H9 (cell line): ENCODE results near the gene CFAP97D2. TPM values are rescaled to one million over a fixed set of nuclear protein-coding genes. Genes with fewer than 3 reads are reported as not detected.

Experiments
- DNase-seq: peaks from one replicate; pipeline ENCODE4 v3.0.0-alpha.2; 2017
- H2AFZ ChIP-seq: one replicate; pipeline ENCODE4 v1.6.1; 2013; ENCODE audit warnings: mild to moderate bottlenecking, low read length, control low read depth, moderate library complexity
- H2AK5ac ChIP-seq: 2 replicates; pipeline ENCODE4 v1.6.1; 2013; ENCODE audit warnings: low read length, control low read depth, mixed read lengths; ENCODE audit not compliant: insufficient read length
- H2BK120ac ChIP-seq: one replicate; pipeline ENCODE4 v1.6.1; 2013; ENCODE audit warnings: low read depth, mild to moderate bottlenecking, low read length, control low read depth, inconsistent platforms; ENCODE audit not compliant: poor library complexity, severe bottlenecking
- H2BK12ac ChIP-seq: 2 replicates; pipeline ENCODE4 v1.6.1; 2013; ENCODE audit warnings: low read length, control low read depth, mixed read lengths, low read depth; ENCODE audit not compliant: insufficient read length
- H2BK15ac ChIP-seq: 2 replicates; pipeline ENCODE4 v1.6.1; 2013; ENCODE audit warnings: low read depth, low read length, control low read depth
- H2BK20ac ChIP-seq: one replicate; pipeline ENCODE4 v1.6.1; 2013; ENCODE audit warnings: low read depth, mild to moderate bottlenecking, low read length, control low read depth, inconsistent platforms; ENCODE audit not compliant: poor library complexity, severe bottlenecking
- H2BK5ac ChIP-seq: 2 replicates; pipeline ENCODE4 v1.6.1; 2013; ENCODE audit warnings: low read length, control low read depth, mixed read lengths; ENCODE audit not compliant: insufficient read length
- H3K14ac ChIP-seq: 2 replicates; pipeline ENCODE4 v1.6.1; 2013; ENCODE audit warnings: low read length, control low read depth; ENCODE audit not compliant: insufficient read depth
- H3K18ac ChIP-seq: 2 replicates; pipeline ENCODE4 v1.6.1; 2013; ENCODE audit warnings: low read depth, mild to moderate bottlenecking, mixed read lengths, low read length, control low read depth; ENCODE audit not compliant: insufficient read length
- H3K23ac ChIP-seq: 2 replicates; pipeline ENCODE4 v1.6.1; 2013; ENCODE audit warnings: low read length, control low read depth, mixed read lengths, low read depth; ENCODE audit not compliant: insufficient read length
- H3K23me2 ChIP-seq: 2 replicates; pipeline ENCODE4 v1.6.1; 2013; ENCODE audit warnings: low read depth, mild to moderate bottlenecking, mixed read lengths, low read length, control low read depth; ENCODE audit not compliant: insufficient read length, poor library complexity, severe bottlenecking
- H3K27ac ChIP-seq: 2 replicates; pipeline ENCODE4 v1.5.1; 2013; ENCODE audit warnings: low read length, control low read depth, mixed read lengths, low read depth; ENCODE audit not compliant: insufficient read length
- H3K27me3 ChIP-seq: 2 replicates; pipeline ENCODE4 v1.6.1; 2013; ENCODE audit warnings: low read length, control low read depth, inconsistent platforms; ENCODE audit not compliant: insufficient read depth
- H3K4ac ChIP-seq: 2 replicates; pipeline ENCODE4 v1.6.1; 2013; ENCODE audit warnings: low read depth, mild to moderate bottlenecking, control low read depth, inconsistent platforms, low read length, moderate library complexity
- H3K4me1 ChIP-seq: 2 replicates; pipeline ENCODE4 v1.6.1; 2013; ENCODE audit warnings: low read length, control low read depth, inconsistent platforms; ENCODE audit not compliant: insufficient read depth
- H3K4me2 ChIP-seq: 2 replicates; pipeline ENCODE4 v1.6.1; 2013; ENCODE audit warnings: low read length, control low read depth, mixed read lengths; ENCODE audit not compliant: insufficient read length, insufficient read depth
- H3K56ac ChIP-seq: 2 replicates; pipeline ENCODE4 v1.6.1; 2013; ENCODE audit warnings: low read depth, mild to moderate bottlenecking, mixed read lengths, low read length, control low read depth; ENCODE audit not compliant: insufficient read length
- H3K79me1 ChIP-seq: 2 replicates; pipeline ENCODE4 v1.6.1; 2013; ENCODE audit warnings: low read depth, mild to moderate bottlenecking, moderate library complexity, low read length, control low read depth, inconsistent platforms; ENCODE audit not compliant: insufficient read depth, poor library complexity, severe bottlenecking
- H3K79me2 ChIP-seq: 2 replicates; pipeline ENCODE4 v1.6.1; 2013; ENCODE audit warnings: low read length, control low read depth, inconsistent platforms; ENCODE audit not compliant: insufficient read depth
- H3K9ac ChIP-seq: 2 replicates; pipeline ENCODE4 v1.6.1; 2013; ENCODE audit warnings: low read length, control low read depth, mixed read lengths; ENCODE audit not compliant: insufficient read length; ENCODE audit errors: extremely low read depth
- H3K9me3 ChIP-seq: one replicate; pipeline ENCODE4 v1.6.1; 2013; ENCODE audit warnings: low read depth, low read length, inconsistent platforms; ENCODE audit not compliant: control insufficient read depth
- H3T11ph ChIP-seq: one replicate; pipeline ENCODE4 v1.6.1; 2013; ENCODE audit warnings: mild to moderate bottlenecking, low read length, control low read depth, inconsistent platforms
- H4K20me1 ChIP-seq: one replicate; pipeline ENCODE4 v1.6.1; 2013; ENCODE audit not compliant: control insufficient read depth, insufficient read length, insufficient read depth
- H4K5ac ChIP-seq: 2 replicates; pipeline ENCODE4 v1.6.1; 2013; ENCODE audit warnings: low read depth, mild to moderate bottlenecking, mixed read lengths, low read length, control low read depth; ENCODE audit not compliant: insufficient read length
- H4K8ac ChIP-seq: replicated peaks from 2 replicates; pipeline ENCODE4 v1.6.1; 2013; ENCODE audit warnings: low read length, control low read depth, mixed read lengths, low read depth; ENCODE audit not compliant: insufficient read length
- H4K91ac ChIP-seq: 2 replicates; pipeline ENCODE4 v1.6.1; 2013; ENCODE audit warnings: low read depth, mild to moderate bottlenecking, moderate library complexity, mixed read lengths, low read length, control low read depth; ENCODE audit not compliant: insufficient read length
- H3K27ac Mint-ChIP-seq, 3 experiments: 2 replicates in 2 of 3; 3 replicates in 1 of 3; pipeline ENCODE4 v1.8.0; 2020 to 2021; ENCODE audit warnings: mixed read lengths in 3 of 3, mild to moderate bottlenecking in 1 of 3, moderate library complexity in 1 of 3
- H3K27me3 Mint-ChIP-seq: 2 replicates; pipeline ENCODE4 v1.8.0; 2021; ENCODE audit warnings: low read depth, mild to moderate bottlenecking, moderate library complexity, mixed read lengths
- H3K36me3 Mint-ChIP-seq, 3 experiments: 2 replicates in 2 of 3; 3 replicates in 1 of 3; pipeline ENCODE4 v1.8.0; 2020 to 2021; ENCODE audit warnings: low read depth in 3 of 3, mixed read lengths in 3 of 3; ENCODE audit not compliant: insufficient read depth in 1 of 3
- H3K4me1 Mint-ChIP-seq, 2 experiments: 2 replicates each; pipeline ENCODE4 v1.8.0; 2020; ENCODE audit warnings: mixed read lengths in 2 of 2
- H3K4me3 Mint-ChIP-seq, 2 experiments: 2 replicates in 1 of 2; 3 replicates in 1 of 2; pipeline ENCODE4 v1.8.0; 2020 to 2021; ENCODE audit warnings: mild to moderate bottlenecking in 2 of 2, mixed read lengths in 2 of 2, moderate library complexity in 1 of 2
- H3K9me3 Mint-ChIP-seq, 2 experiments: 2 replicates in 1 of 2; 3 replicates in 1 of 2; pipeline ENCODE4 v1.8.0; 2020; ENCODE audit warnings: mild to moderate bottlenecking in 2 of 2, mixed read lengths in 2 of 2, moderate library complexity in 1 of 2
- CTCF ChIP-seq: fragments of 200-600 bp; sonication (generic); conservative IDR thresholded peaks from 3 replicates; pipeline ENCODE4 v1.8.0; 2021; ENCODE audit warnings: antibody characterized with exemption, mild to moderate bottlenecking
- WGBS: extraction: QIAGEN DNeasy Blood & Tissue Kit; methylation state at CpG from one replicate; pipeline ENCODE4 v1.1.7; 2013; ENCODE audit warnings: missing lambda C conversion rate, low lambda C conversion rate, mixed read lengths; ENCODE audit not compliant: insufficient read length; ENCODE audit errors: extremely low coverage; 5-methylcytosine and 5-hydroxymethylcytosine counted together
- total RNA-seq: library from RNA; stranded (reverse); gene quantifications from 2 replicates; pipeline ENCODE4 v1.2.1, GENCODE V29; 2021

Gene CFAP97D2
- total RNA-seq, 1 experiment from 2014 or later = not detected

- Histone ChIP-seq H2BK5ac (no peak overlapping the region), H3K79me1 (no peaks in the 10 kb centered on the region), H2AFZ (no peak overlapping the region), H3K4me2 (no peak overlapping the region), H4K5ac (no peak overlapping the region), H3K4ac (no peak overlapping the region), H3K23ac (no peak overlapping the region), H4K20me1 (no peaks in the 10 kb centered on the region), H3K9ac (no peak overlapping the region), H3K18ac (no peak overlapping the region), H2BK20ac (no peak overlapping the region), H3K14ac (no peak overlapping the region), H3K27me3 (no peaks in the 10 kb centered on the region), H3T11ph (no peak overlapping the region), H2AK5ac (no peak overlapping the region), H3K9me3 (no peaks in the 10 kb centered on the region), H2BK12ac (no peak overlapping the region), H3K4me1 (no peaks in the 10 kb centered on the region), H4K8ac (no peak overlapping the region), H3K27ac (no peak overlapping the region), H4K91ac (no peak overlapping the region), H2BK120ac (no peak overlapping the region), H3K56ac (no peak overlapping the region), H2BK15ac (no peak overlapping the region), H3K23me2 (no peaks in the 10 kb centered on the region), H3K79me2 (no peaks in the 10 kb centered on the region)
- peaks cover 0 to under 1% (median 0%) of the 10 kb centered on the region in 3 experiments; a peak in 3 of 7 replicates for H3K36me3 Mint-ChIP-seq
- WGBS = 100% methylated on average over 2 of the region's 28 CpGs
- H3K27me3 Mint-ChIP-seq = peaks cover 4% of the 10 kb centered on the region
- peaks cover 3 to 5% of the 10 kb centered on the region in 2 experiments; a peak in 3 of 4 replicates for H3K4me1 Mint-ChIP-seq
- no peak for DNase-seq
- H3K4me3 Mint-ChIP-seq = no peak overlapping the region
- no peak overlapping the region for H3K27ac Mint-ChIP-seq
- TF ChIP-seq CTCF = no peak
- peaks cover 2 to 3% of the 10 kb centered on the region in 2 experiments; a peak in 3 of 5 replicates for H3K9me3 Mint-ChIP-seq
Observed at GRCh38 chr13:114142640-114143490, 36.2 kb upstream of the CFAP97D2 start.
